HG02840 (cell line): Measurements from ENCODE around the gene EFNA5.
"Not testable (repeated sequence)": the region's sequence is repeated elsewhere in the genome, so short reads cannot be mapped to it uniquely, and the experiment has no call there.

Experiments
- ATAC-seq: cut with Tn5 transposase; IDR thresholded peaks from one replicate; pipeline ENCODE4 v1.9.1; 2021; ENCODE audit warnings: mild to moderate bottlenecking, moderate library complexity, moderate number of reproducible peaks; ENCODE audit not compliant: unreplicated experiment, low FRiP score

The EFNA5 gene

GRCh38 chr5:107502676-107503060 lies 168.1 kb downstream of the EFNA5 start:
- ATAC-seq = no peak

DNA sequence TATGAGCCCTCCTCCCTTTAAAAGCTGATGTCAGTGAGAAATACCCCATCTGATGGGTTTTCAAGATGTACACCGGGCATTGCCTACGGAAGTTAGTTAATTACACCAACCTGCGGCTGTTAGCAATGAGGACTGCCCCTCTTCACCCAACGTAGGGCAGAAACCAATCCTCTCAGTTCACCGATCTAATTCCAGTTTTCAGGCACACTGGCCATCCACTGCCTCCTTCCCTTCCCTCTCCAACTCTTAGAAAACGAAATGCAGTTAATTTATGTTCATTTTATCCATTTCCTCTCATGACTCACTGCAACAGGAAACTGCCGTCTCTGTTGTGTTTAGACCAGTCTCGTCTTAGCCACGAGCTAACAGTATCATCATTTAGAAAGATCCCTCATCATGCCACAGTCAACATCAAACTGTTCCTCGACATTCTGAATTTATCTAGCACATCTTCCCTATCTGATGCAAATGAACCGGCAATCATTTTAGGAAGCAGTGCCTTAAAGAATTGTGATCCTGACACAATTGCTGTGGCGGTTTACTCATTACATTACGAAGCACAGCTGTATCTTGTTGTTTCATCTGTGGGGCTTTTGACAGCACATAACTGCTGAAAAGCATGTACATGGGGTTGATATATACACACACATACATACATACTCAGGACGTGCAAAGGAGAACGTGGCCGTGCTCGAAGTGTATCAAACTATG lies 168.6 kb downstream of the EFNA5 start:
- ATAC-seq = no peak

GRCh38 chr5:107500840-107501239 lies 169.9 kb downstream of the EFNA5 start:
- no peak for ATAC-seq

- ATAC-seq = no peak
Observed at GRCh38 chr5:107500347-107500746, 170.4 kb downstream of the EFNA5 start.

- ATAC-seq = no peak
Observed at GRCh38 chr5:107499776-107500175, 171.0 kb downstream of the EFNA5 start.

- ATAC-seq = no peak
Observed at GRCh38 chr5:107499237-107499636, 171.5 kb downstream of the EFNA5 start.

DNA sequence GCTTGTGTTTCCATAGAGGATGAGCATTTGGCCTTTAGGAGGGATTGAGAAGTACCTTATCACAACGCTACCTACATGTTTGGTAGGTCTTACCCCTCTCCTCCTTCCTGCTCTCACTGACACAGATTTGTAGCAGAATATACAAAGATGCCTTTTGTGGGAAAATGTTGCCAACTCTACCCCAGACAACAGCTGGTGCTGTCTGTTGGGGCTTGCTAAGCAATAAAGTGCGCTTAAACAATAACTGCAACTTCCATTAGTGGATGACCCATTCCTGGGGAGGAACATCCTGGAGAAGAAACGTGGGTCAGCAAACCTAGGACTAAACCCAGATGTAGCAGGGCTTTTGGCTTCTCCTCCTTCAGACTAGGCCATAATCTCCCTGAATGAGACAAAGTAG lies 174.3 kb downstream of the EFNA5 start:
- ATAC-seq = no peak

- ATAC-seq = not testable (repeated sequence)
Observed at GRCh38 chr5:107494129-107494528, 176.6 kb downstream of the EFNA5 start.

- no peak for ATAC-seq
Observed at GRCh38 chr5:107487056-107487542, 183.6 kb downstream of the EFNA5 start.

DNA sequence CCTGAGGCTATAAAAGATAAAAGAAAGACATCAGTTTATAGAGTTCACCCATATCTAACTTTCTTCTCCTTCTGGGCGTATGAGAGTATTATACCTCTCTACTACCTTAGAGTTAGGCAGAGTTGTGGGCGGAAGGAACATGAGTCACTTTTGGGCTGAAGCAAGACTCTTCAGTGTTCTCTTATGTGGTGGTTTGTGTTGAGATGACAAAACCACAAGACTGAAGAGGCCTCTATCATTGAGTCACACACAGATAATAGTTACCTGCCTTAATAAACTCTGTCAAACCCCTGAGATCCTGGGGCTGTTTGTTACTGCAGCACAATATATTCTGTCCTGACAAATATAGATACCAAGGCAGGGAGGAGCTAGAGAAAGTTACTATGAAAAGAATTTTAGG lies 184.2 kb downstream of the EFNA5 start:
- peak; percentile 72 for ATAC-seq

- no peak for ATAC-seq
Observed at GRCh38 chr5:107485184-107485583, 185.6 kb downstream of the EFNA5 start.

GRCh38 chr5:107484281-107484680 lies 186.5 kb downstream of the EFNA5 start:
- ATAC-seq = no peak

DNA sequence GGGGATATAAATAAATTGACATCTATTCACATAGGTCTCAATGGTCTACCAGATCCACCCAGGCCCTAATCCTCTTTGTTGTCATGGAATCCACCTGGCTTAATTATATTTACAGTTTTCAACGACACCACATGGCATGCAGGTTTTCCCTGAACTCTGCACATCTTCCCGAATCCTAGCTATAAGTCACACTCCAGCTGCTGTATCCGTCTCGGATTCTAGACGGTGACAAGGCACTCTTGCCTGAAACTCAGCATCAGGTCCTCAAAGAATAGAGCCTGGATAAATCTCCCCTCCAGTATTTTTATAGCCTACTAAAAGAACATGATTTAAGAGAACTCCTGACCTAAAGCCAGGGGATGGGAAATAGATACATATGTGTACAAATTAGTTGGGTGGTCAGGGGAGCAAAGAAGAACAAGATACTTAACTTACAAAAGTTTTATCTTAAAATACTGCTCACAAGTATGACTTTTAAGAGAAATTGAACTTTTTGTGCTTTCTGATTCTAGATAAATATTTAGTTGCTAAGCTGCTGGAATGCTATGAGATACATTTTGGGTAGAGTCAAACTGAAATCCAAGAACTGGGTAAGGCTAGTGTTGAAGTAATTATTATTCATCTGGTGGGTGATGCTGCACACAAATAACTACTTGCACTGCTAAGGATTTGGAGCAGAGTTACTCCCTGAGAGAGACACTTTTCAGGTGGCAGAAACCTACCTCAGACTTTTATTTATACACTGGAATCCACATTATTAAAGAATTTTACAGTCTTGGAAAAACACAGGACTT lies 187.3 kb downstream of the EFNA5 start:
- no peak for ATAC-seq

DNA sequence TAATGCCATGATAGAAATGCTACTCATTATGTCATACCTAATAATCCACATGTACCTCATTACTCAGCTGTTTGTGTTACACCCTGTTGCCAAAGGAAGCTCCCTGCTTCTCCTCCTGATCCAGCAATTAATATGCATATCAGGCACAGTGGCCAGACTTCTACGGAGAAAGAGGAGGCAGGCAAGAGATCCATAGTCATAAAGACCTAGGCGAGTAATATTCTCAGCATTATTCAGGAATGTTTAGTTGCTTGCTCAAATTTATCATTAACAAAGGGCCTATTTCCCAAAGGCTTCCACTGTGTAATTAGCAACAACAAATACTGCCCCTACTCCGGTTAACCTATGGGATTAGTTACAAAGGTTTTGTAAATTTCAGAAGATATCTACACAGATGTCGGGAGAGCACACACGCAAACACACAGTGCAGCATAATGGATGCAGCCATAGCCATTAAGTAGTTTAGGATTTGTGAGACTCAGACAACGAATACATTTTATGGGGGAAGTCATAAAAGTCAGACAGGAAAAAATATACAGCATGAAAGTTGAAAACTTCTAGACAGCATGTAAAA lies 192.6 kb downstream of the EFNA5 start:
- ATAC-seq = no peak

GRCh38 chr5:107477492-107477891 lies 193.2 kb downstream of the EFNA5 start:
- ATAC-seq = no peak

- ATAC-seq = peak; percentile 94
Observed at GRCh38 chr5:107476783-107477182, 194.0 kb downstream of the EFNA5 start.

- peak; percentile 53 for ATAC-seq
Observed at GRCh38 chr5:107474716-107475489, 195.8 kb downstream of the EFNA5 start.

DNA sequence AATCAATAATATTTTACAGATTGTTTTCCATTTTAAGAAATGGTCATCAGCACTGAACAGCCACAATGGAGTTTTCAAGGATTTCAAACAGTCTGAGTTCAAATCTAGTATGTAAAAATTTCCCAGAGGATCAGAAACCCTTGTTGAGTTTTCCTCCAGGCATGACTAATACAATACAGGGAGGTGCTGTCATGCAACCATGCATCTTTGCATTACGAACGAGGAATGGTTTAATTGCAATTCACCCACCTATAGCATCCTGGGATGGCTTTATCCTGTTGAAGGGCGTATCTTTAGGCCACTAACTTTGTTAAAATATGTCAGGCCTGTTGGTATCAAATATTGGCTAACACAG lies 196.4 kb downstream of the EFNA5 start:
- no peak for ATAC-seq

DNA sequence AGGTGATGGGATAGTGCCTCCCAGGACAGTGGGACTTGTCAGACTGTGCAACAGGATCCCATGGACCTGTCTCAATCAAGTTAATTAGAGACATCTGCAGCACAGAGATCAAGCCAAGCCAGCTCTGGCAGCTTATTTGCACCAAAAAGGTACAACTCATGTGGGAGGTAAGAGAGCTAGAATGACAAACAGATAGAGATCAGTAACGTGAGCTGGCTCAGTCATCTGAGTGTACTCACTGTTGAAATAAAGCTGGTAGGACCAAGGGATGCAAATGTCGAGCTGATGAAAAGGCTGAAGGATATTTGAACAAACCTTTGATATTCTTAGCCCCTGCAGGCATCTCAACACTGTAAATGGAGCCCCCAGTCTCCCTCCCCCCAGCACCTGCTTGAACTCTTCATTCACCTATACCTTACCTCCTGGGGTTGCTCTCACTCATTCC lies 198.1 kb downstream of the EFNA5 start:
- ATAC-seq = no peak

GRCh38 chr5:107470295-107470582 lies 200.5 kb downstream of the EFNA5 start:
- no peak for ATAC-seq
